ENCODE measurements around the gene STAG1.
"Not testable (repeated sequence)": the region's sequence is repeated elsewhere in the genome, so short reads cannot be mapped to it uniquely, and the experiment has no call there.

The STAG1 gene

GRCh38 chr3:136606990-136607389 lies 145.2 kb downstream of the STAG1 start:
- no peaks in the 10 kb centered on the region for H3K27me3 ChIP-seq (ENCODE audit: control insufficient read depth, insufficient read depth, low read length)
- H3K9ac ChIP-seq (ENCODE audit: low read depth, low read length): no peak overlapping the region
- H3K36me3 ChIP-seq (ENCODE audit: control insufficient read depth, insufficient read depth, low read length): no peaks in the 10 kb centered on the region
- H3K9me3 ChIP-seq (ENCODE audit: control insufficient read depth, insufficient read depth, low read length): no peaks in the 10 kb centered on the region
- H3K4me3 ChIP-seq (ENCODE audit: low read depth, low read length): no peak overlapping the region
- H3K4me1 ChIP-seq (ENCODE audit: control insufficient read depth, insufficient read depth, low read length): no peaks in the 10 kb centered on the region

DNA sequence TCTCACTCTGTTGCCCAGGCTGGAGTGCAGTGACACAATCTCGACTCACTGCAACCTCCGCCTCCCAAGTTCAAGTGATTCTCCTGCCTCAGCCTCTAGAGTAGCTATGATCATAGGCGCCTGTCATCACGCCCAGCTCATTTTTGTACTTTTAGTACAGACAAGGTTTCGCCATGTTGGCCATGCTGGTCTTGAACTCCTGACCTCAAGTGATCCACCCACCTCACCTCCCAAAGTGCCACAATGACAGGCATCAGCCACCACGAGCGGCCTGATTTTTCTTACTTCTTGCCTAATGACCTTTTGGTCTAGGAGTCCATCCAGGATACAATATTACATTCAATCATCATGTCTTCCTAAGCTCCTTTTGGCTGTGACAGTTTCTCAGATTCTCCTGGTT lies 146.0 kb downstream of the STAG1 start:
- H3K4me3 ChIP-seq (ENCODE audit: low read depth, low read length); H3K27me3 ChIP-seq (ENCODE audit: control insufficient read depth, insufficient read depth, low read length); H3K36me3 ChIP-seq (ENCODE audit: control insufficient read depth, insufficient read depth, low read length); H3K4me1 ChIP-seq (ENCODE audit: control insufficient read depth, insufficient read depth, low read length); H3K9ac ChIP-seq (ENCODE audit: low read depth, low read length); H3K9me3 ChIP-seq (ENCODE audit: control insufficient read depth, insufficient read depth, low read length): not testable (repeated sequence)

DNA sequence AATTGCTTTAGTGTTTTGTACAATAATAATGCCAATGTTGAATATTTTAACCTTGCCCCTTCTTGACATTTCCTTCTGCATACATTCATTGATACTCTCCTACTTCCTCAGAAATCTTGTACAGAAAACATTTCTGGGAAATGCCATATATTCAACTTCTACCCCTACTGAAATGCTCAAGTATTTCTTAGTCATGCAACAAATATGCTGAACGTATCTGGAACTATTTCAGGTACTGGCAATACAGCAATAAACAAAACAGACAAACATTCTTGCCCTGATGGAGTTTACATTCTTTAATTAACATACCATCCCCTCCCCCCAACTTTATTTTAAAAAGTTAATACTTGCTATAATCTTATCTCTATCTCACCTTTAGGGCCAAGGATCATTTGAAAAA lies 147.2 kb downstream of the STAG1 start:
- Histone ChIP-seq H3K4me3 (ENCODE audit: low read depth, low read length) (no peak overlapping the region), H3K27me3 (ENCODE audit: control insufficient read depth, insufficient read depth, low read length) (no peaks in the 10 kb centered on the region), H3K9me3 (ENCODE audit: control insufficient read depth, insufficient read depth, low read length) (no peaks in the 10 kb centered on the region), H3K4me1 (ENCODE audit: control insufficient read depth, insufficient read depth, low read length) (no peaks in the 10 kb centered on the region), H3K36me3 (ENCODE audit: control insufficient read depth, insufficient read depth, low read length) (no peaks in the 10 kb centered on the region), H3K9ac (ENCODE audit: low read depth, low read length) (no peak overlapping the region)

DNA sequence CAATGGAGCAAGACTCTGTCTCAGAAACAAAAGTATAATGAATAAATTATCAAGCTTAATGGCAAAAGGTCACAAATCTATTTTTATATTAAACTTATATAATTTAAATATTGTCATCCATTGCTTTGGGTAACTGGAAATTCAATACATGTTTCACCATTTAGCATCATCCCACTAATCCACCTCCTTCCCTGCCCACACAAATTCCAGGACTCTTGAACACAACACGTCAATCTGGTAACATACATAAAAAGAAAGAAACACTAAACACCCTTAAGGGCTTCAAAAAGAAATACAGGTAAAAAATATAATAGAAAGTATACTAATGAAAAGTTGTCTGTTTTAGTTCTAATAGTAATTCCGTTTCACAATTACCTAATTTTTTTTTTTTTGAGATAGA lies 149.4 kb downstream of the STAG1 start:
- Histone ChIP-seq H3K4me3 (ENCODE audit: low read depth, low read length) (no peak overlapping the region), H3K9ac (ENCODE audit: low read depth, low read length) (no peak overlapping the region), H3K36me3 (ENCODE audit: control insufficient read depth, insufficient read depth, low read length) (no peaks in the 10 kb centered on the region), H3K4me1 (ENCODE audit: control insufficient read depth, insufficient read depth, low read length) (no peaks in the 10 kb centered on the region), H3K27me3 (ENCODE audit: control insufficient read depth, insufficient read depth, low read length) (no peaks in the 10 kb centered on the region), H3K9me3 (ENCODE audit: control insufficient read depth, insufficient read depth, low read length) (no peaks in the 10 kb centered on the region)

GRCh38 chr3:136595913-136596697 lies 156.1 kb downstream of the STAG1 start:
- H3K4me1 ChIP-seq (ENCODE audit: control insufficient read depth, insufficient read depth, low read length): no peaks in the 10 kb centered on the region
- H3K27me3 ChIP-seq (ENCODE audit: control insufficient read depth, insufficient read depth, low read length): no peaks in the 10 kb centered on the region
- no peak overlapping the region for H3K4me3 ChIP-seq (ENCODE audit: low read depth, low read length)
- H3K36me3 ChIP-seq (ENCODE audit: control insufficient read depth, insufficient read depth, low read length): no peaks in the 10 kb centered on the region
- H3K9me3 ChIP-seq (ENCODE audit: control insufficient read depth, insufficient read depth, low read length): no peaks in the 10 kb centered on the region
- no peak overlapping the region for H3K9ac ChIP-seq (ENCODE audit: low read depth, low read length)

GRCh38 chr3:136586580-136586979 lies 165.6 kb downstream of the STAG1 start:
- Histone ChIP-seq H3K36me3 (ENCODE audit: control insufficient read depth, insufficient read depth, low read length) (no peaks in the 10 kb centered on the region), H3K9ac (ENCODE audit: low read depth, low read length) (no peak overlapping the region), H3K9me3 (ENCODE audit: control insufficient read depth, insufficient read depth, low read length) (no peaks in the 10 kb centered on the region), H3K4me3 (ENCODE audit: low read depth, low read length) (no peak overlapping the region), H3K27me3 (ENCODE audit: control insufficient read depth, insufficient read depth, low read length) (no peaks in the 10 kb centered on the region), H3K4me1 (ENCODE audit: control insufficient read depth, insufficient read depth, low read length) (peaks cover 3% of the 10 kb centered on the region)

DNA sequence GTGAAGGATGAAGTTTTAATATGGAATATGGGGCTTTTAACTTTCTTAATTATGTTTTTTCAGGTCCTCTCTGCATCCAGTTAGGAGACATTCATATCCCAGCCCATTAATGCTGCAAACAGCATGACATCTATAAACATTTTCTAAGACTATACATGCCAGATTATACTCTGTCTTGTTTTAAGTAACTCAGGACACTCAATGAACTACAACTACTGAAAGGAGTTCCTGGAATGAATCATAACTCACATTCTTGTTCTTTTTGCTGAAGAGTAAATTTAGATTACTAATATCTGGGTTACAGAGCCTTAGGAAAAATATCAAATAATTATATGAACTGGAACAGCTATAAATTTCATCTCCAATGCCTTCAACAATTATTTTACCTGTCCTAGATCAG lies 167.4 kb downstream of the STAG1 start:
- H3K36me3 ChIP-seq (ENCODE audit: control insufficient read depth, insufficient read depth, low read length): no peaks in the 10 kb centered on the region
- peaks cover 3% of the 10 kb centered on the region for H3K4me1 ChIP-seq (ENCODE audit: control insufficient read depth, insufficient read depth, low read length)
- H3K9ac ChIP-seq (ENCODE audit: low read depth, low read length): no peak overlapping the region

GRCh38 chr3:136583823-136584222 lies 168.4 kb downstream of the STAG1 start:
- Histone ChIP-seq H3K4me3 (ENCODE audit: low read depth, low read length) (no peak overlapping the region), H3K9ac (ENCODE audit: low read depth, low read length) (no peak overlapping the region), H3K4me1 (ENCODE audit: control insufficient read depth, insufficient read depth, low read length) (peaks cover 3% of the 10 kb centered on the region), H3K36me3 (ENCODE audit: control insufficient read depth, insufficient read depth, low read length) (no peaks in the 10 kb centered on the region), H3K27me3 (ENCODE audit: control insufficient read depth, insufficient read depth, low read length) (no peaks in the 10 kb centered on the region), H3K9me3 (ENCODE audit: control insufficient read depth, insufficient read depth, low read length) (no peaks in the 10 kb centered on the region)

More for the DNA sequence above, 167.4 kb downstream of the STAG1 start:
- no peaks in the 10 kb centered on the region for H3K27me3 ChIP-seq (ENCODE audit: control insufficient read depth, insufficient read depth, low read length)
- H3K9me3 ChIP-seq (ENCODE audit: control insufficient read depth, insufficient read depth, low read length): no peaks in the 10 kb centered on the region
- H3K4me3 ChIP-seq (ENCODE audit: low read depth, low read length): no peak overlapping the region

GRCh38 chr3:136577791-136578190 lies 174.4 kb downstream of the STAG1 start:
- no peaks in the 10 kb centered on the region for H3K9me3 ChIP-seq (ENCODE audit: control insufficient read depth, insufficient read depth, low read length)
- no peaks in the 10 kb centered on the region for H3K27me3 ChIP-seq (ENCODE audit: control insufficient read depth, insufficient read depth, low read length)
- H3K36me3 ChIP-seq (ENCODE audit: control insufficient read depth, insufficient read depth, low read length): no peaks in the 10 kb centered on the region
- H3K4me1 ChIP-seq (ENCODE audit: control insufficient read depth, insufficient read depth, low read length): peaks cover 3% of the 10 kb centered on the region
- no peak overlapping the region for H3K4me3 ChIP-seq (ENCODE audit: low read depth, low read length)
- H3K9ac ChIP-seq (ENCODE audit: low read depth, low read length): no peak overlapping the region

GRCh38 chr3:136576279-136577009 lies 175.7 kb downstream of the STAG1 start:
- no peaks in the 10 kb centered on the region for H3K9me3 ChIP-seq (ENCODE audit: control insufficient read depth, insufficient read depth, low read length)
- no peak overlapping the region for H3K9ac ChIP-seq (ENCODE audit: low read depth, low read length)
- H3K4me1 ChIP-seq (ENCODE audit: control insufficient read depth, insufficient read depth, low read length): no peaks in the 10 kb centered on the region
- H3K36me3 ChIP-seq (ENCODE audit: control insufficient read depth, insufficient read depth, low read length): no peaks in the 10 kb centered on the region
- H3K27me3 ChIP-seq (ENCODE audit: control insufficient read depth, insufficient read depth, low read length): no peaks in the 10 kb centered on the region
- no peak overlapping the region for H3K4me3 ChIP-seq (ENCODE audit: low read depth, low read length)

GRCh38 chr3:136567599-136568188 lies 184.5 kb downstream of the STAG1 start:
- no peak overlapping the region for H3K4me3 ChIP-seq (ENCODE audit: low read depth, low read length)
- H3K27me3 ChIP-seq (ENCODE audit: control insufficient read depth, insufficient read depth, low read length): no peaks in the 10 kb centered on the region
- H3K9ac ChIP-seq (ENCODE audit: low read depth, low read length): no peak overlapping the region
- H3K36me3 ChIP-seq (ENCODE audit: control insufficient read depth, insufficient read depth, low read length): no peaks in the 10 kb centered on the region
- no peaks in the 10 kb centered on the region for H3K4me1 ChIP-seq (ENCODE audit: control insufficient read depth, insufficient read depth, low read length)
- no peaks in the 10 kb centered on the region for H3K9me3 ChIP-seq (ENCODE audit: control insufficient read depth, insufficient read depth, low read length)

DNA sequence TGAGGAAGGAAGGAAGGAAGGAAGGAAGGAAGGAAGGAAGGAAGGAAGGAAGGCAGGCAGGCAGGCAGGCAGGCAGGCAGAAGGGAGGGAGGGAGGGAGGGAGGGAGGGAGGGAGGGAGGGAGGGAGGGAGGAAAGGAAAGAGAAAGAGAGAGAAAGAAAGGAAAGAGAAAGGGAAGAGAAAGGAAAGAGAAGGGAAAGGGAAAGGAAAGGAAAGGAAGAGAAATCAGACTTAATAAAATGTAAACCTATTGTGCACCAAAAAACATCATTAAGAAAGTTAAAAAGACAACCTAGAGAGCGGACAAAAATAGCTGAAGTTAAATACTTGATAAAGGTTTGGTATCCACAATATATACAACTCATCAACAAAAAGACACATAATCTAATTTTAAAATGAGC lies 187.2 kb downstream of the STAG1 start:
- not testable (repeated sequence) for H3K4me3 ChIP-seq (ENCODE audit: low read depth, low read length); H3K27me3 ChIP-seq (ENCODE audit: control insufficient read depth, insufficient read depth, low read length); H3K36me3 ChIP-seq (ENCODE audit: control insufficient read depth, insufficient read depth, low read length); H3K9me3 ChIP-seq (ENCODE audit: control insufficient read depth, insufficient read depth, low read length); H3K9ac ChIP-seq (ENCODE audit: low read depth, low read length)
- peaks cover 11% of the 10 kb centered on the region for H3K4me1 ChIP-seq (ENCODE audit: control insufficient read depth, insufficient read depth, low read length)
